SK-N-SH (cell line): Measurements from ENCODE around the gene CHAC1. TPM values are rescaled to one million over a fixed set of nuclear protein-coding genes. Genes with fewer than 3 reads are reported as not detected.

ENCODE experiments used
- CTCF ChIA-PET: fragments of 300-600, 350-600 bp; formaldehyde crosslinking; extraction: SDS; loops from one replicate; lab custom pipeline; 2021; lab: Yijun Ruan, JAX
- POLR2A ChIA-PET: fragments of 350-600 bp; sonication (Branson Sonifier 250); formaldehyde crosslinking; extraction: SDS; loops from one replicate; lab custom pipeline; 2020; ENCODE audit warnings: antibody characterized with exemption, inconsistent platforms; lab: Yijun Ruan, JAX
- DNase-seq: peaks from one replicate; pipeline ENCODE4 v3.0.0; 2012
- H2AFZ ChIP-seq: fragments of 200-600 bp; sonication (generic); 2 replicates; pipeline ENCODE4 v1.8.1; 2016; ENCODE audit warnings: antibody characterized with exemption, mild to moderate bottlenecking, low read depth
- H3F3A ChIP-seq: fragments of 200-600 bp; sonication (generic); replicated peaks from 2 replicates; pipeline ENCODE3; 2016; ENCODE audit warnings: antibody characterized with exemption, mild to moderate bottlenecking; ENCODE audit not compliant: insufficient read depth
- H3K27ac ChIP-seq, 2 experiments: fragments of 200-500 bp in 1 of 2; fragments of 200-600 bp in 1 of 2; sonication (Bioruptor generic) in 1 of 2; sonication (generic), shearing (Covaris generic) in 1 of 2; 2 replicates each; pipeline versions ENCODE4 v1.5.1 to v1.6.1; 2014 to 2016; ENCODE audit warnings: low read depth in 2 of 2, inconsistent platforms in 1 of 2, low read length in 1 of 2, mild to moderate bottlenecking in 1 of 2, mixed read lengths in 1 of 2
- H3K27me3 ChIP-seq: fragments of 200-600 bp; sonication (generic), shearing (Covaris generic); 2 replicates; pipeline ENCODE4 v1.6.1; 2016; ENCODE audit warnings: mixed run types; ENCODE audit not compliant: insufficient read depth
- H3K36me3 ChIP-seq, 2 experiments: fragments of 200-500 bp in 1 of 2; fragments of 200-600 bp in 1 of 2; sonication (Bioruptor generic) in 1 of 2; sonication (generic) in 1 of 2; replicated peaks in 1 of 2; 2 replicates each; pipeline versions ENCODE3 to v1.5.1; 2014 to 2016; ENCODE audit warnings: low read length in 1 of 2, mild to moderate bottlenecking in 1 of 2; ENCODE audit not compliant: insufficient read depth in 2 of 2, control insufficient read depth in 1 of 2
- H3K4me1 ChIP-seq, 2 experiments: fragments of 200-500 bp in 1 of 2; fragments of 200-600 bp in 1 of 2; sonication (Bioruptor generic) in 1 of 2; sonication (generic), shearing (Covaris generic) in 1 of 2; 2 replicates each; pipeline versions ENCODE4 v1.5.1 to v1.6.1; 2014 to 2016; ENCODE audit warnings: low read depth in 1 of 2, low read length in 1 of 2, mixed run types in 1 of 2; ENCODE audit not compliant: insufficient read depth in 2 of 2, control insufficient read depth in 1 of 2
- H3K4me2 ChIP-seq: fragments of 200-600 bp; sonication (generic), shearing (Covaris generic); 2 replicates; pipeline ENCODE4 v1.6.1; 2017; ENCODE audit warnings: mixed run types
- H3K4me3 ChIP-seq, 2 experiments: fragments of 200-500 bp in 1 of 2; fragments of 200-600 bp in 1 of 2; sonication (Bioruptor generic) in 1 of 2; sonication (generic), shearing (Covaris generic) in 1 of 2; 2 replicates each; pipeline versions ENCODE4 v1.5.1 to v1.8.1; 2014 to 2016; ENCODE audit warnings: low read depth in 2 of 2, inconsistent platforms in 1 of 2, low read length in 1 of 2, mild to moderate bottlenecking in 1 of 2, mixed read lengths in 1 of 2, moderate library complexity in 1 of 2
- H3K79me2 ChIP-seq: fragments of 200-600 bp; sonication (generic); 2 replicates; pipeline ENCODE4 v1.8.1; 2017; ENCODE audit warnings: mild to moderate bottlenecking; ENCODE audit not compliant: insufficient read depth
- H3K9ac ChIP-seq: fragments of 200-600 bp; sonication (generic); 2 replicates; pipeline ENCODE4 v1.6.1; 2017; ENCODE audit warnings: mixed run types
- H3K9me2 ChIP-seq: fragments of 200-600 bp; sonication (generic); 2 replicates; pipeline ENCODE4 v1.6.1; 2017; ENCODE audit warnings: mixed run types
- H3K9me3 ChIP-seq: fragments of 200-600 bp; sonication (generic); 2 replicates; pipeline ENCODE4 v1.6.1; 2017; ENCODE audit warnings: mixed run types, mild to moderate bottlenecking, moderate library complexity
- H4K20me1 ChIP-seq: fragments of 200-600 bp; sonication (generic); 2 replicates; pipeline ENCODE4 v1.6.1; 2017; ENCODE audit warnings: mild to moderate bottlenecking, mixed run types; ENCODE audit not compliant: insufficient read depth
- CHD2 ChIP-seq: fragments of 150-350 bp; IDR thresholded peaks from 2 replicates; pipeline ENCODE4 v1.6.1; 2018; ENCODE audit warnings: low read length; ENCODE audit not compliant: partially characterized antibody
- CTCF ChIP-seq: fragments of 200-600 bp; sonication (generic); IDR thresholded peaks from 2 replicates; pipeline ENCODE4 v1.6.1; 2017; ENCODE audit warnings: antibody characterized with exemption, mild to moderate bottlenecking, moderate library complexity
- EZH2phosphoT487 ChIP-seq: fragments of 200-600 bp; sonication (generic); IDR thresholded peaks from 2 replicates; pipeline ENCODE4 v1.6.1; 2017; ENCODE audit warnings: low read depth, mixed run types, mild to moderate bottlenecking, antibody characterized with exemption, moderate library complexity, borderline replicate concordance
- FOSL2 ChIP-seq: IDR thresholded peaks from 2 replicates; pipeline ENCODE4 v1.4.0; 2012; ENCODE audit warnings: low read depth, mild to moderate bottlenecking, moderate library complexity, borderline replicate concordance
- FOXM1 ChIP-seq: IDR thresholded peaks from 2 replicates; pipeline ENCODE4 v1.4.0; 2012; ENCODE audit warnings: low read depth, mild to moderate bottlenecking
- GATA2 ChIP-seq: sonication (generic); formaldehyde crosslinking; IDR thresholded peaks from 2 replicates; pipeline ENCODE4 v1.5.0; 2020; ENCODE audit warnings: mild to moderate bottlenecking, missing genetic modification reagents
- MAX ChIP-seq: IDR thresholded peaks from 2 replicates; pipeline ENCODE4 v1.4.0; 2012; ENCODE audit warnings: low read depth
- NFIC ChIP-seq: IDR thresholded peaks from 2 replicates; pipeline ENCODE4 v1.4.0; 2012; ENCODE audit warnings: borderline replicate concordance
- NRF1 ChIP-seq: IDR thresholded peaks from 2 replicates; pipeline ENCODE4 v1.6.1; 2012; ENCODE audit warnings: low read depth, mild to moderate bottlenecking, low read length
- PBX3 ChIP-seq: IDR thresholded peaks from 2 replicates; pipeline ENCODE4; 2012
- RCOR1 ChIP-seq: fragments of 150-350 bp; IDR thresholded peaks from 2 replicates; pipeline ENCODE4 v1.6.1; 2017; ENCODE audit warnings: antibody characterized with exemption, low read length
- RXRA ChIP-seq: IDR thresholded peaks from 2 replicates; pipeline ENCODE4 v1.4.0; 2012; ENCODE audit warnings: low read depth, mild to moderate bottlenecking, borderline replicate concordance
- SIN3A ChIP-seq: IDR thresholded peaks from 2 replicates; pipeline ENCODE4 v1.6.1; 2012; ENCODE audit warnings: low read depth, mild to moderate bottlenecking, low read length, moderate library complexity, borderline replicate concordance
- TAF1 ChIP-seq: IDR thresholded peaks from 2 replicates; pipeline ENCODE4 v1.6.1; 2012; ENCODE audit warnings: low read depth, mild to moderate bottlenecking, low read length, moderate library complexity, borderline replicate concordance
- TCF12 ChIP-seq: IDR thresholded peaks from 2 replicates; pipeline ENCODE4 v1.4.0; 2012
- TEAD4 ChIP-seq: IDR thresholded peaks from 2 replicates; pipeline ENCODE4 v1.4.0; 2012; ENCODE audit warnings: mild to moderate bottlenecking, borderline replicate concordance; ENCODE audit not compliant: insufficient read depth
- USF2 ChIP-seq: fragments of 150-350 bp; IDR thresholded peaks from 2 replicates; pipeline ENCODE4 v1.6.1; 2017; ENCODE audit warnings: antibody characterized with exemption, low read length, low read depth, borderline replicate concordance
- YY1 ChIP-seq: IDR thresholded peaks from 2 replicates; pipeline ENCODE4 v1.4.0; 2012; ENCODE audit warnings: low read depth, mild to moderate bottlenecking
- WGBS: methylation state at CpG from one replicate; pipeline ENCODE4 v1.1.6; 2017; ENCODE audit warnings: low lambda C conversion rate; 5-methylcytosine and 5-hydroxymethylcytosine counted together
- polyA plus RNA-seq, 3 experiments: library from polyadenylated mRNA; depleted of rRNA; stranded (reverse); fragments of >200 nt; gene quantifications; 2 replicates each; pipeline ENCODE4 v1.2.3, GENCODE V29; 2012

The CHAC1 gene
- polyA plus RNA-seq, 1 of the 3 experiments (the other 2 are of a cell fraction): 9.3 TPM

GRCh38 chr15:40968290-40969085 lies 15.2 kb downstream of the CHAC1 start:
- no peaks in the 10 kb centered on the region for H4K20me1 ChIP-seq
- CTCF ChIA-PET: interaction anchor here (1.4 to 3.3 kb wide), 3 partner anchors 26 to 63 kb away, joined by 3 to 10 read pairs (median 7); no protein-coding TSS in a partner anchor
- POLR2A ChIA-PET: interaction anchor here (0.7 kb wide), 1 partner anchor 9 kb away, joined by 8 read pairs; no protein-coding TSS in a partner anchor
- H3K27me3 ChIP-seq: no peaks in the 10 kb centered on the region
- H3K9ac ChIP-seq: no peak overlapping the region
- H3K79me2 ChIP-seq: no peaks in the 10 kb centered on the region
- H3K27ac ChIP-seq: no peak overlapping the region
- peaks cover 0 to 9% of the 10 kb centered on the region in 2 experiments; a peak in 1 of 4 replicates for H3K4me1 ChIP-seq
- H3K4me2 ChIP-seq: no peak overlapping the region
- DNase-seq: no peak
- H3K4me3 ChIP-seq: no peak overlapping the region
- H3F3A ChIP-seq: peaks cover 7% of the 10 kb centered on the region
- no peak for TF ChIP-seq YY1
- TF ChIP-seq FOSL2: no peak
- no peak for TF ChIP-seq TCF12
- TF ChIP-seq USF2: no peak
- no peak for TF ChIP-seq TAF1
- no peak for TF ChIP-seq TEAD4
- no peak for TF ChIP-seq GATA2 (CRISPR knock-in tag)
- TF ChIP-seq FOXM1: no peak
- no peak for TF ChIP-seq SIN3A
- TF ChIP-seq NFIC: no peak
- no peak for TF ChIP-seq EZH2phosphoT487
- no peak for TF ChIP-seq RXRA
- no peak for TF ChIP-seq CHD2
- TF ChIP-seq MAX: no peak
- no peak for TF ChIP-seq RCOR1
- no peak for TF ChIP-seq NRF1
- no peak for TF ChIP-seq CTCF
- TF ChIP-seq PBX3: no peak
- no peak overlapping the region for H2AFZ ChIP-seq
- no peaks in the 10 kb centered on the region for H3K9me2 ChIP-seq
- H3K9me3 ChIP-seq: no peaks in the 10 kb centered on the region
- 80% methylated on average over 7 of the region's 7 CpGs for WGBS
- no peaks in the 10 kb centered on the region for H3K36me3 ChIP-seq
